H1 (cell line): ENCODE data around the gene AK5. TPM values are rescaled to one million over a fixed set of nuclear protein-coding genes. Genes with fewer than 3 reads are reported as not detected.

Experiments
- CTCF ChIP-seq, 3 experiments: IDR thresholded peaks; 1 replicate in 2 of 3; 2 replicates in 1 of 3; pipeline versions ENCODE4 v1.5.1 to v1.6.1; 2011; ENCODE audit warnings: low read length in 3 of 3, mild to moderate bottlenecking in 3 of 3, inconsistent platforms in 2 of 3, low read depth in 1 of 3, moderate library complexity in 1 of 3; ENCODE audit not compliant: insufficient read depth in 1 of 3; ENCODE audit errors: control extremely low read depth in 1 of 3
- MAX ChIP-seq: IDR thresholded peaks from 2 replicates; pipeline ENCODE4 v1.6.1; 2012; ENCODE audit warnings: inconsistent platforms
- POLR2A ChIP-seq, 2 experiments: IDR thresholded peaks; 1 replicate in 1 of 2; 2 replicates in 1 of 2; pipeline ENCODE4 v1.6.1; 2011; ENCODE audit warnings: low read depth in 2 of 2, low read length in 2 of 2, mild to moderate bottlenecking in 2 of 2; ENCODE audit errors: control extremely low read depth in 1 of 2
- SIX5 ChIP-seq: IDR thresholded peaks from 2 replicates; pipeline ENCODE4 v1.6.1; 2011; ENCODE audit warnings: mild to moderate bottlenecking, low read depth, low read length
- TAF7 ChIP-seq: optimal IDR thresholded peaks from 2 replicates; pipeline ENCODE3; 2011; ENCODE audit warnings: low read depth, mild to moderate bottlenecking, inconsistent platforms, low read length, moderate library complexity, borderline replicate concordance
- polyA plus RNA-seq, 7 experiments: library from polyadenylated mRNA; depleted of rRNA in 3 of 7; stranded (reverse) in 5 of 7; unstranded in 2 of 7; fragments of >200 nt in 5 of 7; fragments of 200-250 nt in 2 of 7; gene quantifications; 1 replicate in 5 of 7; 2 replicates in 1 of 7; 4 replicates in 1 of 7; pipeline versions ENCODE4 v1.2.1 to v1.2.3, GENCODE V29; 2011 to 2013; ENCODE audit warnings: missing spikeins in 2 of 7, mixed read lengths in 2 of 7
- total RNA-seq: library from RNA; stranded (reverse); fragmentation: NEBNext Ultra II Directional; extraction: Animal tissue kit (Norgen Biotek cat#: 25700); gene quantifications from 2 replicates; pipeline ENCODE4 v1.2.1, GENCODE V29; 2021

Gene AK5
- total and polyA plus RNA-seq, 2 of the 8 experiments (the other 6 are each of a cell fraction or from before 2014, with no cell fraction given), result 2.0 to 7.1 TPM

- no peak for TF ChIP-seq MAX
- TF ChIP-seq SIX5, result no peak
- no peak for TF ChIP-seq TAF7
- no peak for TF ChIP-seq POLR2A (IDR thresholded peaks at IDR 0.05; ENCODE audit: control extremely low read depth in 1 of 2, low read depth in 2 of 2, low read length in 2 of 2)
- TF ChIP-seq CTCF (IDR thresholded peaks at IDR 0.05; ENCODE audit: control extremely low read depth in 1 of 3, insufficient read depth in 1 of 3, low read depth in 1 of 3, low read length in 3 of 3), result no peak
These were observed 7.9 kb upstream of the AK5 start (continued) for GRCh38 chr1:77273891-77274290.
